ENCODE results near the gene PCDH1.

PCDH1 gene

GRCh38 chr5:141876628-141877355 lies 1.4 kb downstream of the PCDH1 start:
- Histone ChIP-seq H3K36me3 (ENCODE audit: control insufficient read depth, insufficient read depth, low read length) (no peaks in the 10 kb centered on the region), H3K4me1 (ENCODE audit: control insufficient read depth, insufficient read depth, low read length) (no peaks in the 10 kb centered on the region), H3K4me3 (ENCODE audit: low read length) (peak overlapping the region; percentile 63), H3K27me3 (ENCODE audit: control insufficient read depth, insufficient read depth, low read length) (peaks cover 12% of the 10 kb centered on the region), H3K9ac (ENCODE audit: low read length) (peak overlapping the region; percentile 59), H3K27ac (ENCODE audit: low read depth, low read length) (no peak overlapping the region)

- Histone ChIP-seq H3K27me3 (ENCODE audit: control insufficient read depth, insufficient read depth, low read length) (peaks cover 12% of the 10 kb centered on the region), H3K4me1 (ENCODE audit: control insufficient read depth, insufficient read depth, low read length) (no peaks in the 10 kb centered on the region), H3K27ac (ENCODE audit: low read depth, low read length) (peak overlapping the region; percentile 2)
Measured at GRCh38 chr5:141875795-141876627, 2.2 kb downstream of the PCDH1 start.

GRCh38 chr5:141875022-141875740 lies 3.0 kb downstream of the PCDH1 start:
- Histone ChIP-seq H3K27me3 (ENCODE audit: control insufficient read depth, insufficient read depth, low read length) (peaks cover 12% of the 10 kb centered on the region), H3K4me3 (ENCODE audit: low read length) (peak overlapping the region; percentile 63), H3K36me3 (ENCODE audit: control insufficient read depth, insufficient read depth, low read length) (no peaks in the 10 kb centered on the region), H3K9ac (ENCODE audit: low read length) (peak overlapping the region; percentile 26), H3K27ac (ENCODE audit: low read depth, low read length) (peak overlapping the region; percentile 18), H3K4me1 (ENCODE audit: control insufficient read depth, insufficient read depth, low read length) (no peaks in the 10 kb centered on the region)

More at GRCh38 chr5:141875795-141876627, 2.2 kb downstream of the PCDH1 start:
- peak overlapping the region; percentile 59 for H3K9ac ChIP-seq (ENCODE audit: low read length)
- peak overlapping the region; percentile 63 for H3K4me3 ChIP-seq (ENCODE audit: low read length)
- no peaks in the 10 kb centered on the region for H3K36me3 ChIP-seq (ENCODE audit: control insufficient read depth, insufficient read depth, low read length)

- Histone ChIP-seq H3K36me3 (ENCODE audit: control insufficient read depth, insufficient read depth, low read length) (no peaks in the 10 kb centered on the region), H3K9ac (ENCODE audit: low read length) (peak overlapping the region; percentile 14), H3K27me3 (ENCODE audit: control insufficient read depth, insufficient read depth, low read length) (peaks cover 12% of the 10 kb centered on the region), H3K4me1 (ENCODE audit: control insufficient read depth, insufficient read depth, low read length) (no peaks in the 10 kb centered on the region), H3K27ac (ENCODE audit: low read depth, low read length) (peak overlapping the region; percentile 18), H3K4me3 (ENCODE audit: low read length) (peak overlapping the region; percentile 63)
Measured at GRCh38 chr5:141874262-141874964, 3.8 kb downstream of the PCDH1 start.

- Histone ChIP-seq H3K4me3 (ENCODE audit: low read length) (no peak overlapping the region), H3K9ac (ENCODE audit: low read length) (no peak overlapping the region), H3K27ac (ENCODE audit: low read depth, low read length) (no peak overlapping the region), H3K27me3 (ENCODE audit: control insufficient read depth, insufficient read depth, low read length) (peaks cover 12% of the 10 kb centered on the region), H3K4me1 (ENCODE audit: control insufficient read depth, insufficient read depth, low read length) (no peaks in the 10 kb centered on the region), H3K36me3 (ENCODE audit: control insufficient read depth, insufficient read depth, low read length) (no peaks in the 10 kb centered on the region)
Measured at GRCh38 chr5:141873933-141874261, 4.3 kb downstream of the PCDH1 start.

- no peaks in the 10 kb centered on the region for H3K4me1 ChIP-seq (ENCODE audit: control insufficient read depth, insufficient read depth, low read length)
- no peaks in the 10 kb centered on the region for H3K36me3 ChIP-seq (ENCODE audit: control insufficient read depth, insufficient read depth, low read length)
- H3K27me3 ChIP-seq (ENCODE audit: control insufficient read depth, insufficient read depth, low read length), result peaks cover 12% of the 10 kb centered on the region
- H3K27ac ChIP-seq (ENCODE audit: low read depth, low read length), result no peak overlapping the region
- no peak overlapping the region for H3K9ac ChIP-seq (ENCODE audit: low read length)
- no peak overlapping the region for H3K4me3 ChIP-seq (ENCODE audit: low read length)
Measured at GRCh38 chr5:141872496-141873356, 5.5 kb downstream of the PCDH1 start.

GRCh38 chr5:141871870-141872269 lies 6.3 kb downstream of the PCDH1 start:
- Histone ChIP-seq H3K4me1 (ENCODE audit: control insufficient read depth, insufficient read depth, low read length) (no peaks in the 10 kb centered on the region), H3K27ac (ENCODE audit: low read depth, low read length) (no peak overlapping the region), H3K27me3 (ENCODE audit: control insufficient read depth, insufficient read depth, low read length) (peaks cover 5% of the 10 kb centered on the region), H3K9ac (ENCODE audit: low read length) (no peak overlapping the region), H3K4me3 (ENCODE audit: low read length) (no peak overlapping the region), H3K36me3 (ENCODE audit: control insufficient read depth, insufficient read depth, low read length) (no peaks in the 10 kb centered on the region)

GRCh38 chr5:141870871-141871270 lies 7.3 kb downstream of the PCDH1 start:
- Histone ChIP-seq H3K9ac (ENCODE audit: low read length) (no peak overlapping the region), H3K4me3 (ENCODE audit: low read length) (no peak overlapping the region), H3K4me1 (ENCODE audit: control insufficient read depth, insufficient read depth, low read length) (no peaks in the 10 kb centered on the region), H3K36me3 (ENCODE audit: control insufficient read depth, insufficient read depth, low read length) (no peaks in the 10 kb centered on the region), H3K27ac (ENCODE audit: low read depth, low read length) (no peak overlapping the region), H3K27me3 (ENCODE audit: control insufficient read depth, insufficient read depth, low read length) (no peaks in the 10 kb centered on the region)

- no peak overlapping the region for H3K9ac ChIP-seq (ENCODE audit: low read length)
- no peaks in the 10 kb centered on the region for H3K27me3 ChIP-seq (ENCODE audit: control insufficient read depth, insufficient read depth, low read length)
- no peaks in the 10 kb centered on the region for H3K4me1 ChIP-seq (ENCODE audit: control insufficient read depth, insufficient read depth, low read length)
- H3K4me3 ChIP-seq (ENCODE audit: low read length), result peak overlapping the region; percentile 2
- H3K27ac ChIP-seq (ENCODE audit: low read depth, low read length), result no peak overlapping the region
- H3K36me3 ChIP-seq (ENCODE audit: control insufficient read depth, insufficient read depth, low read length), result no peaks in the 10 kb centered on the region
Measured at GRCh38 chr5:141870228-141870627, 8.0 kb downstream of the PCDH1 start.

GRCh38 chr5:141869514-141869913 lies 8.7 kb downstream of the PCDH1 start:
- H3K27me3 ChIP-seq (ENCODE audit: control insufficient read depth, insufficient read depth, low read length), result no peaks in the 10 kb centered on the region
- no peaks in the 10 kb centered on the region for H3K4me1 ChIP-seq (ENCODE audit: control insufficient read depth, insufficient read depth, low read length)
- no peak overlapping the region for H3K9ac ChIP-seq (ENCODE audit: low read length)
- H3K27ac ChIP-seq (ENCODE audit: low read depth, low read length), result no peak overlapping the region
- H3K36me3 ChIP-seq (ENCODE audit: control insufficient read depth, insufficient read depth, low read length), result no peaks in the 10 kb centered on the region
- H3K4me3 ChIP-seq (ENCODE audit: low read length), result no peak overlapping the region

- H3K27me3 ChIP-seq (ENCODE audit: control insufficient read depth, insufficient read depth, low read length), result no peaks in the 10 kb centered on the region
- peaks cover 3% of the 10 kb centered on the region for H3K36me3 ChIP-seq (ENCODE audit: control insufficient read depth, insufficient read depth, low read length)
- H3K9ac ChIP-seq (ENCODE audit: low read length), result no peak overlapping the region
- H3K27ac ChIP-seq (ENCODE audit: low read depth, low read length), result no peak overlapping the region
- no peak overlapping the region for H3K4me3 ChIP-seq (ENCODE audit: low read length)
- no peaks in the 10 kb centered on the region for H3K4me1 ChIP-seq (ENCODE audit: control insufficient read depth, insufficient read depth, low read length)
Measured at GRCh38 chr5:141869040-141869439, 9.2 kb downstream of the PCDH1 start.

All from rectal smooth muscle tissue (tissue), 1 donor.